GM12878 (cell line): ENCODE data around the gene MAD1L1. TPM values are rescaled to one million over a fixed set of nuclear protein-coding genes. Genes with fewer than 3 reads are reported as not detected.

Experiments used
- BMI1 ChIP-seq: fragments of 450-650 bp; IDR thresholded peaks from 2 replicates; pipeline ENCODE4 v1.6.1; 2016; ENCODE audit warnings: mild to moderate bottlenecking, moderate library complexity, borderline replicate concordance
- CHD4 ChIP-seq: fragments of 200-600 bp; sonication (generic); IDR thresholded peaks from 2 replicates; pipeline ENCODE4 v1.6.1; 2016; ENCODE audit warnings: mild to moderate bottlenecking
- CREM ChIP-seq: IDR thresholded peaks from 2 replicates; pipeline ENCODE4 v1.6.1; 2014; ENCODE audit warnings: antibody characterized with exemption, low read depth
- CTCF ChIP-seq, 3 experiments: IDR thresholded peaks in 2 of 3; conservative IDR thresholded peaks in 1 of 3; 2 replicates each; pipeline ENCODE4 v1.5.1; 2011; ENCODE audit warnings: low read depth in 3 of 3, low read length in 3 of 3, mild to moderate bottlenecking in 3 of 3, control low read depth in 2 of 3, moderate library complexity in 2 of 3, inconsistent platforms in 1 of 3, mixed read lengths in 1 of 3; ENCODE audit not compliant: control insufficient read depth in 2 of 3, insufficient read depth in 1 of 3; ENCODE audit errors: extremely low read depth in 1 of 3
- EED ChIP-seq: sonication (generic); IDR thresholded peaks from 2 replicates; pipeline ENCODE4 v1.6.1; 2016; ENCODE audit warnings: antibody characterized with exemption, low read depth
- GATAD2B ChIP-seq: fragments of 450-650 bp; conservative IDR thresholded peaks from 2 replicates; pipeline ENCODE4 v1.6.1; 2017; ENCODE audit warnings: low read depth, mild to moderate bottlenecking, moderate library complexity
- HCFC1 ChIP-seq: fragments of 150-350 bp; IDR thresholded peaks from 2 replicates; pipeline ENCODE4 v1.6.1; 2014; ENCODE audit warnings: low read length
- HDAC2 ChIP-seq: fragments of 200-600 bp; sonication (generic); IDR thresholded peaks from 2 replicates; pipeline ENCODE4 v1.6.1; 2017
- HDGF ChIP-seq: fragments of 450-650 bp; IDR thresholded peaks from 2 replicates; pipeline ENCODE4 v1.6.1; 2016; ENCODE audit warnings: antibody characterized with exemption
- IRF3 ChIP-seq: fragments of 450-650 bp; IDR thresholded peaks from 2 replicates; pipeline ENCODE4 v1.6.1; 2014; ENCODE audit warnings: mild to moderate bottlenecking
- IRF5 ChIP-seq: fragments of 450-650 bp; IDR thresholded peaks from 2 replicates; pipeline ENCODE4 v1.6.1; 2017; ENCODE audit warnings: borderline replicate concordance
- JUND ChIP-seq: IDR thresholded peaks from 2 replicates; pipeline ENCODE4 v1.6.1; 2012; ENCODE audit warnings: low read depth, mild to moderate bottlenecking, low read length, improper control_type of control experiment, moderate library complexity
- LARP7 ChIP-seq: fragments of 450-650 bp; IDR thresholded peaks from 2 replicates; pipeline ENCODE4 v1.6.1; 2017; ENCODE audit warnings: mild to moderate bottlenecking
- MEF2A ChIP-seq: IDR thresholded peaks from 2 replicates; pipeline ENCODE4 v1.6.1; 2011; ENCODE audit warnings: low read depth, mild to moderate bottlenecking, low read length, moderate library complexity; ENCODE audit not compliant: insufficient read depth
- MEF2B ChIP-seq: fragments of 450-650 bp; IDR thresholded peaks from 2 replicates; pipeline ENCODE4 v1.6.1; 2018; ENCODE audit warnings: mild to moderate bottlenecking, moderate library complexity; ENCODE audit not compliant: partially characterized antibody, poor library complexity, severe bottlenecking
- NFIC ChIP-seq: IDR thresholded peaks from 2 replicates; pipeline ENCODE4 v1.6.1; 2012; ENCODE audit warnings: low read depth, mild to moderate bottlenecking, inconsistent platforms, low read length, moderate library complexity
- NFYA ChIP-seq: IDR thresholded peaks from 2 replicates; pipeline ENCODE4 v1.6.1; 2011; ENCODE audit warnings: low read depth, mild to moderate bottlenecking, low read length, improper control_type of control experiment, borderline replicate concordance
- NR2F1 ChIP-seq: fragments of 450-650 bp; conservative IDR thresholded peaks from 2 replicates; pipeline ENCODE4 v1.6.1; 2017; ENCODE audit warnings: mild to moderate bottlenecking
- RUNX3 ChIP-seq: IDR thresholded peaks from 2 replicates; pipeline ENCODE4 v1.6.1; 2012; ENCODE audit warnings: low read length, inconsistent platforms
- SMC3 ChIP-seq: IDR thresholded peaks from 2 replicates; pipeline ENCODE4 v1.6.1; 2011; ENCODE audit warnings: low read length, improper control_type of control experiment, borderline replicate concordance
- STAT1 ChIP-seq: fragments of 450-650 bp; conservative IDR thresholded peaks from 2 replicates; pipeline ENCODE4 v1.6.1; 2014; ENCODE audit warnings: antibody characterized with exemption, mild to moderate bottlenecking
- STAT3 ChIP-seq: IDR thresholded peaks from 2 replicates; pipeline ENCODE4 v1.6.1; 2011; ENCODE audit warnings: low read depth, low read length, improper control_type of control experiment
- USF2 ChIP-seq: IDR thresholded peaks from 2 replicates; pipeline ENCODE4 v1.6.1; 2011; ENCODE audit warnings: low read depth, low read length, improper control_type of control experiment, borderline replicate concordance
- ZBTB40 ChIP-seq: fragments of 450-650 bp; IDR thresholded peaks from 2 replicates; pipeline ENCODE4 v1.6.1; 2016; ENCODE audit warnings: mild to moderate bottlenecking, moderate library complexity, borderline replicate concordance
- polyA plus RNA-seq, 11 experiments: library from polyadenylated mRNA; depleted of rRNA in 4 of 11; unstranded in 6 of 11; stranded (reverse) in 5 of 11; fragments of >200 nt; fragmentation: Nextera tagmentation in 4 of 11; fragmentation: Illumina TruSeq in 1 of 11; extraction: Ambion mirVana in 4 of 11; extraction: Trizol in 1 of 11; gene quantifications; 1 replicate in 1 of 11; 2 replicates in 10 of 11; pipeline versions ENCODE4 v1.2.1 to v1.2.3, GENCODE V29; 2011 to 2016; ENCODE audit warnings: inconsistent platforms in 2 of 11, missing spikeins in 2 of 11, low read depth in 1 of 11
- total RNA-seq, 4 experiments: library from RNA; depleted of rRNA in 3 of 4; stranded (reverse); fragments of >200 nt in 3 of 4; fragmentation: Illumina TruSeq in 1 of 4; extraction: Trizol in 1 of 4; gene quantifications; 2 replicates each; pipeline versions ENCODE4 v1.2.1 to v1.2.3, GENCODE V29; 2013 to 2021

MAD1L1 gene
- total and polyA plus RNA-seq, 10 of the 15 experiments (the other 5 are each of a cell fraction or from before 2014, with no cell fraction given): 2.2 to 76.8 (median 38.3) TPM

- no peak; the same call in 1 of the 2 replicates for TF ChIP-seq ZBTB40
- TF ChIP-seq MEF2A: no peak
- no peak for TF ChIP-seq LARP7
- TF ChIP-seq EED: no peak
- no peak for TF ChIP-seq STAT1
- TF ChIP-seq CTCF (IDR thresholded peaks at IDR 0.05 in 2 of 3, conservative IDR thresholded peaks at IDR 0.05 in 1 of 3; ENCODE audit: control insufficient read depth in 2 of 3, extremely low read depth in 1 of 3, insufficient read depth in 1 of 3, low read depth in 3 of 3, low read length in 3 of 3): no peak
- TF ChIP-seq RUNX3: peak; percentile 81
- no peak for TF ChIP-seq IRF3
- TF ChIP-seq JUND: no peak
- no peak for TF ChIP-seq BMI1
- TF ChIP-seq SMC3: no peak
- TF ChIP-seq CREM: peak; percentile 54; the same call in 1 of the 2 replicates
- TF ChIP-seq GATAD2B: no peak; the same call in 1 of the 2 replicates
- TF ChIP-seq NFYA: no peak
- no peak for TF ChIP-seq CHD4
- no peak for TF ChIP-seq HDGF
- peak; percentile 10; the same call in 1 of the 2 replicates for TF ChIP-seq USF2
- no peak for TF ChIP-seq MEF2B
- TF ChIP-seq HDAC2: no peak
- peak; percentile 64 for TF ChIP-seq NR2F1
- no peak; the same call in 1 of the 2 replicates for TF ChIP-seq IRF5
- no peak for TF ChIP-seq STAT3
- TF ChIP-seq HCFC1: no peak
- no peak for TF ChIP-seq NFIC
These were observed 292.4 kb downstream of the MAD1L1 start (continued) for GRCh38 chr7:1940402-1940786.
